Neural cell (in vitro differentiated cells): ENCODE data around the gene FOXC2. TPM values are rescaled to one million over a fixed set of nuclear protein-coding genes. Genes with fewer than 3 reads are reported as not detected.

Source experiments
- H2AFZ ChIP-seq: fragments of 200-600, 300-800 bp; sonication (generic), shearing (Covaris generic); 2 replicates; pipeline ENCODE4 v1.6.0; 2014; ENCODE audit warnings: low read depth, mild to moderate bottlenecking, antibody characterized with exemption, low read length, moderate library complexity
- H3F3A ChIP-seq: fragments of 200-600 bp; shearing (Covaris generic); 2 replicates; pipeline ENCODE4 v1.6.1; 2016; ENCODE audit warnings: mild to moderate bottlenecking, moderate library complexity, mixed read lengths, antibody characterized with exemption, low read length; ENCODE audit not compliant: insufficient read depth, poor library complexity, severe bottlenecking
- H3K27ac ChIP-seq: fragments of 200-600, 300-800 bp; sonication (generic), shearing (Covaris generic); 2 replicates; pipeline ENCODE4 v1.5.1; 2014; ENCODE audit warnings: mild to moderate bottlenecking, low read length, moderate library complexity
- H3K27me3 ChIP-seq: fragments of 300-800, 200-600 bp; sonication (generic), shearing (Covaris generic); 2 replicates; pipeline ENCODE4 v1.6.0; 2014; ENCODE audit warnings: mild to moderate bottlenecking, low read depth, low read length, moderate library complexity; ENCODE audit not compliant: insufficient read depth
- H3K36me3 ChIP-seq: fragments of 300-800, 200-600 bp; sonication (generic), shearing (Covaris generic); 2 replicates; pipeline ENCODE4 v1.5.1; 2014; ENCODE audit warnings: mild to moderate bottlenecking, antibody characterized with exemption, low read length, moderate library complexity; ENCODE audit not compliant: insufficient read depth
- H3K4me2 ChIP-seq: fragments of 300-800, 200-600 bp; sonication (generic), shearing (Covaris generic); 2 replicates; pipeline ENCODE4 v1.6.0; 2014; ENCODE audit warnings: mild to moderate bottlenecking, low read length
- H3K4me3 ChIP-seq: fragments of 300-800, 200-600 bp; sonication (generic), shearing (Covaris generic); 2 replicates; pipeline ENCODE4 v1.5.1; 2014; ENCODE audit warnings: mild to moderate bottlenecking, low read length, moderate library complexity
- H3K79me2 ChIP-seq: fragments of 200-600 bp; shearing (Covaris generic); replicated peaks from 2 replicates; pipeline ENCODE4 v1.6.0; 2014; ENCODE audit warnings: mild to moderate bottlenecking, low read length, moderate library complexity; ENCODE audit not compliant: insufficient read depth
- H3K9ac ChIP-seq: fragments of 300-800, 200-600 bp; sonication (generic), shearing (Covaris generic); 2 replicates; pipeline ENCODE4 v1.6.1; 2016; ENCODE audit warnings: mild to moderate bottlenecking, low read length, mixed read lengths
- H3K9me2 ChIP-seq: fragments of 200-600 bp; shearing (Covaris generic); 2 replicates; pipeline ENCODE4 v1.6.1; 2016; ENCODE audit warnings: mild to moderate bottlenecking, low read length, mixed read lengths; ENCODE audit not compliant: insufficient read depth
- H3K9me3 ChIP-seq: fragments of 200-600, 300-800 bp; sonication (generic), shearing (Covaris generic); 2 replicates; pipeline ENCODE4 v1.6.1; 2016; ENCODE audit warnings: mild to moderate bottlenecking, mixed run types, low read length, moderate library complexity, mixed read lengths
- H4K20me1 ChIP-seq: fragments of 200-600 bp; shearing (Covaris generic); 2 replicates; pipeline ENCODE4 v1.6.1; 2016; ENCODE audit warnings: mild to moderate bottlenecking, mixed run types; ENCODE audit not compliant: insufficient read depth
- CTCF ChIP-seq: fragments of 450-650 bp; IDR thresholded peaks from 2 replicates; pipeline ENCODE4 v1.5.1; 2014; ENCODE audit warnings: antibody characterized with exemption, mild to moderate bottlenecking, moderate library complexity; ENCODE audit not compliant: poor library complexity, severe bottlenecking
- EZH2 ChIP-seq: fragments of 200-600, 300-800 bp; shearing (Covaris generic), sonication (generic); IDR thresholded peaks from 2 replicates; pipeline ENCODE4 v1.6.1; 2014; ENCODE audit warnings: antibody characterized with exemption, low read length, borderline replicate concordance, mild to moderate bottlenecking; ENCODE audit not compliant: insufficient read depth, poor library complexity, severe bottlenecking
- MXI1 ChIP-seq: fragments of 450-650 bp; conservative IDR thresholded peaks from 2 replicates; pipeline ENCODE4 v1.6.1; 2014; ENCODE audit warnings: antibody characterized with exemption, mild to moderate bottlenecking; ENCODE audit not compliant: poor library complexity, severe bottlenecking
- POLR2AphosphoS5 ChIP-seq: IDR thresholded peaks from 2 replicates; pipeline ENCODE4 v1.6.1; 2012
- REST ChIP-seq: IDR thresholded peaks from 2 replicates; pipeline ENCODE4 v1.6.1; 2012; ENCODE audit warnings: borderline replicate concordance
- SMC3 ChIP-seq: fragments of 450-650 bp; conservative IDR thresholded peaks from 2 replicates; pipeline ENCODE4 v1.6.1; 2014; ENCODE audit warnings: antibody characterized with exemption, mild to moderate bottlenecking, moderate library complexity; ENCODE audit not compliant: poor library complexity
- TAF1 ChIP-seq: IDR thresholded peaks from 2 replicates; pipeline ENCODE4 v1.6.1; 2012; ENCODE audit warnings: low read depth
- polyA plus RNA-seq: library from polyadenylated mRNA; depleted of rRNA; stranded (reverse); fragments of >200 nt; gene quantifications from 2 replicates; pipeline ENCODE4 v1.2.3, GENCODE V29; 2014

FOXC2 gene
- polyA plus RNA-seq, 1 donor from 2014 or later = not detected

- Histone ChIP-seq H3K36me3 (peaks cover 4% of the 10 kb centered on the region), H3K27ac (no peak overlapping the region), H3K9me3 (no peaks in the 10 kb centered on the region), H3K4me3 (no peak overlapping the region), H3K79me2 (peaks cover 4% of the 10 kb centered on the region), H3K9ac (no peak overlapping the region), H3K27me3 (no peaks in the 10 kb centered on the region), H4K20me1 (no peaks in the 10 kb centered on the region), H3K9me2 (no peaks in the 10 kb centered on the region), H2AFZ (no peak overlapping the region), H3F3A (no peaks in the 10 kb centered on the region), H3K4me2 (no peak overlapping the region)
- no peak for TF ChIP-seq EZH2
- TF ChIP-seq REST = no peak
- TF ChIP-seq TAF1 = no peak
- TF ChIP-seq POLR2AphosphoS5 = no peak
- no peak for TF ChIP-seq CTCF
- TF ChIP-seq SMC3 = no peak
- TF ChIP-seq MXI1 = no peak
Measured at GRCh38 chr16:86549076-86549892, 17.3 kb upstream of the FOXC2 start.

DNA sequence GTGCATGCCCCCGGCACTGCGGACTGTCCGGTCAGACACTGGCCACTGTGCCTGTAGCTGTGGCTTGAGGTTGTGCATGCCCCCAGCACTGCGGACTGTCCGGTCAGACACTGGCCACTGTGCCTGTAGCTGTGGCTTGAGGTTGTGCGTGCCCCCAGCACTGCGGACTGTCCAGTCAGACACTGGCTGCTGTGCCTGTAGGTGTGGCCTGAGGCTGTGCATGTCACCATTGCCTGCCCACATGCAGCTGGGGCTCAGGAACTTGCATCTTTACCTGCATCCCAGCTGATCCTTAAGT is 16.8 kb upstream of the FOXC2 start:
- H3K4me2 ChIP-seq = no peak overlapping the region
- H3K36me3 ChIP-seq = peaks cover 4% of the 10 kb centered on the region
- no peaks in the 10 kb centered on the region for H3K9me3 ChIP-seq
- no peaks in the 10 kb centered on the region for H4K20me1 ChIP-seq
- H3K9ac ChIP-seq = no peak overlapping the region
- no peaks in the 10 kb centered on the region for H3K9me2 ChIP-seq
- no peak for TF ChIP-seq TAF1
- no peak for TF ChIP-seq EZH2
- H3K4me3 ChIP-seq = no peak overlapping the region
- no peak overlapping the region for H3K27ac ChIP-seq
- H3F3A ChIP-seq = no peaks in the 10 kb centered on the region
- H3K27me3 ChIP-seq = no peaks in the 10 kb centered on the region
- no peak overlapping the region for H2AFZ ChIP-seq
- H3K79me2 ChIP-seq = peaks cover 9% of the 10 kb centered on the region

DNA sequence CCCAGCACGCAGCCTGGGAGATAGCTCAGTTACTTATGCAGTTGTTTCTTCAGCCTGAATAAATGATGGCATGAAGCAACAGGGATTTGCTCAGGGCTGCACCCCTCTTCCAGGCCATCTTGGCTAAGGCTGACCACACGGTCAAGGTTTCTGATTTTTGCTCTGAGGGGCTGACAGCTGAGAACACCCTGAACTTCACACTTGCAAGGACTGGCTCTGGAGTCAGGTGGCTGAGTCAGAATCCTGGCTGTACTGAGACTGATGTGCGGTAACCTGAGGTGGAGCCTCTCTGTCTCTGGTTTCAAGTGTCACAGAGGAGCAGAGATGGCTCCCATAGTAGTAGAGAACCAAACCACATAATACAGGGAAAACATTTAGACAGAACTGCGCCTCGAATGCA is 16.3 kb upstream of the FOXC2 start:
- H3K4me2 ChIP-seq = no peak overlapping the region
- H3F3A ChIP-seq = no peaks in the 10 kb centered on the region
- no peaks in the 10 kb centered on the region for H3K9me3 ChIP-seq
- no peak overlapping the region for H3K4me3 ChIP-seq
- H3K9me2 ChIP-seq = no peaks in the 10 kb centered on the region
- no peak overlapping the region for H2AFZ ChIP-seq
- H3K27me3 ChIP-seq = no peaks in the 10 kb centered on the region
- H3K79me2 ChIP-seq = peaks cover 10% of the 10 kb centered on the region
- TF ChIP-seq SMC3 = no peak
- H3K9ac ChIP-seq = no peak overlapping the region
- no peak overlapping the region for H3K27ac ChIP-seq
- peaks cover 4% of the 10 kb centered on the region for H3K36me3 ChIP-seq
- no peaks in the 10 kb centered on the region for H4K20me1 ChIP-seq
